Measurements from ENCODE around the gene HYCC1.

Gene HYCC1

DNA sequence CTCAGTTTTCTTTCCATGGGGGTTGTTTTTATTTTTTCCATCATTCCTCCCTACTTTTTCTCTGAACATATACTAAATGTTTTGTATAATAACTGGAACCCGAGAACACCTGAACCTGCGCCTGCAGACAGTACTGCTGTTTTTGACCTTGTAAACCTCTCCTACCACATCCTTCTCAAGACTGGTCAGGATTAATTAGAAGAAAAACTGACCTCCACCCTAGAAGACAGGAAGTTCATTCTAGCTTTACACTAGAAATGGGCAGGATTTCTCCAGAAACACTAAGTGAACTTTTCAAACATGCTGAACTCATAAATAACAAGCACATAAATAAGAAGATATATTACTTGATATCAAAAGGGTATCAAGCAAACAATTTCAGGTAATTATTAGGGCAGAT, 751 bp upstream of the HYCC1 start:
- no peak overlapping the region for H3K9ac ChIP-seq
- H3K27ac ChIP-seq: no peak overlapping the region
- H3K36me3 ChIP-seq: 0 out of 2 replicates have a peak, but pooled peaks cover 4% of the 10 kb centered on the region
- no peaks in the 10 kb centered on the region for H3K27me3 ChIP-seq
- H3K9me3 ChIP-seq: peaks cover 5% of the 10 kb centered on the region; the same call in 1 of the 2 replicates
- peaks cover 40% of the 10 kb centered on the region for H3K4me1 ChIP-seq
- peaks cover 37% of the 10 kb centered on the region for H4K20me1 ChIP-seq
- no peak overlapping the region for H3K4me3 ChIP-seq
- 0 out of 2 replicates have a peak overlapping the region, but pooled peaks have one; percentile 12 for H3K4me2 ChIP-seq
- no peak for TF ChIP-seq Cebpa-rat (IDR thresholded peaks at IDR 0.05)

DNA sequence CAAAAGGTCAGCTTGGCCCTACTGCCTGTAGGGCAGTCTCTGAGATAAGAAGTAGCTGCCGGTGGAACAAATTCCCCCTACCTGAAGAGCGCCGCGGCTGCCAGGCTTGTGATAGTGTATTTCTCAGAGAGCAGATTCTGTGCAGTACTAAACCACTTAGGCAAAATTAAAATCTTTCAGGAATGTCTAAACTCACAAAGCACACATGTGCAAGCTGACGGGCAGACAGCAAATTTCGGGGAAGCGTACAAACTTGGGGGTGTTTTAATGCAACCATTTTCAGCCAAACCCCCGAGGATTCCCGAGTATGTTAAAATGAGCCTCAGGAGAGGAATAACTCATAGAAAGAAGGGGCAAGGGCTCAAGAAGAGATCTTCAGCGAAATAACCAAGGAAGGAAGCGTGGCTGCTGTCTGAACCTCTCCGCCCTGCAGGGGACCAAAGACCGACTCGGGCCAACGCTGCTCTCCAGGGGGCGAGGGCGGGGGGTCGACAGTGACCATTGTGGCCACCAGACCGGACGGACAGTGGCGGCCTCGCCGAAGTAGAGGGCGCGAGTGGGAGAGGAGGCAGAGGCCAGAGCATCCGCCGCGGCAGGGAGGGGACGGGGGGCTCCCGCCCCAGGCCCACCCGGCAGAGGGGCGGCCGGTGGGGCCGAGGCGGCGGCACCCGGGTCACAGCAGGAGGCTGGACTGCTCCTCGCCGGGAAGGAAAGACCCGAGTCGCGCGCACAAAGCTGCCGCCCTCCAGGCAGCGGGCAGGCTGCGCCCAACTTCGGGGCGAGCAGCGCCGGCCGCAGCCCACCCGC, 819 bp downstream of the HYCC1 start:
- H3K4me2 ChIP-seq: peak overlapping the region; percentile 93
- peaks cover 5% of the 10 kb centered on the region; the same call in 1 of the 2 replicates for H3K9me3 ChIP-seq
- peaks cover 40% of the 10 kb centered on the region for H3K4me1 ChIP-seq
- peak overlapping the region; percentile 80 for H3K27ac ChIP-seq
- peak overlapping the region; percentile 89 for H3K9ac ChIP-seq
- TF ChIP-seq Cebpa-rat (IDR thresholded peaks at IDR 0.05): no peak
- peaks cover 43% of the 10 kb centered on the region for H4K20me1 ChIP-seq
- H3K36me3 ChIP-seq: 0 out of 2 replicates have a peak, but pooled peaks cover 4% of the 10 kb centered on the region
- H3K4me3 ChIP-seq: peak overlapping the region; percentile 91
- H3K27me3 ChIP-seq: no peaks in the 10 kb centered on the region

DNA sequence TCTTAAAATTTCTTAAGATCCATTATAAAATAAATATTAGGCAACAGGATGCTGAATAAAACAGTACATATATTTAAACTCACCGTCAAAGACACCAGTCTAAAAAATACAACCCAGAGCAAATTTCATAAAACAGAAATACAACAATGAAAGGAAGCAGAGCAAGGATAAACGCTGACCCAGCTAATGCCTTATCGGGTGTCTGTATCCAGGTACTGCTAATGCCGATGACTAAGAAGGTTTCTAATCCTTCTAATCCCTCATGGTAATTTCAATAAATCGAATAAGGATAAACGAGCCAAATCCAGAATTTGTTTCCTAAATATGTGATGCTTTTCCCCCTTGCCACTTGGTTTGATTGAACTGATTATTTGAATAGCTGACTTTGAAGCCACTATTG, 1.7 kb downstream of the HYCC1 start:
- H3K27me3 ChIP-seq: no peaks in the 10 kb centered on the region
- no peak overlapping the region for H3K27ac ChIP-seq
- 0 out of 2 replicates have a peak, but pooled peaks cover 4% of the 10 kb centered on the region for H3K36me3 ChIP-seq
- H3K4me3 ChIP-seq: peak overlapping the region; percentile 91
- peak overlapping the region; percentile 93 for H3K4me2 ChIP-seq
- H3K9ac ChIP-seq: peak overlapping the region; percentile 89; the same call in 1 of the 2 replicates
- H4K20me1 ChIP-seq: peaks cover 43% of the 10 kb centered on the region
- H3K4me1 ChIP-seq: peaks cover 32% of the 10 kb centered on the region
- TF ChIP-seq Cebpa-rat (IDR thresholded peaks at IDR 0.05): no peak
- H3K9me3 ChIP-seq: peaks cover 5% of the 10 kb centered on the region; the same call in 1 of the 2 replicates

DNA sequence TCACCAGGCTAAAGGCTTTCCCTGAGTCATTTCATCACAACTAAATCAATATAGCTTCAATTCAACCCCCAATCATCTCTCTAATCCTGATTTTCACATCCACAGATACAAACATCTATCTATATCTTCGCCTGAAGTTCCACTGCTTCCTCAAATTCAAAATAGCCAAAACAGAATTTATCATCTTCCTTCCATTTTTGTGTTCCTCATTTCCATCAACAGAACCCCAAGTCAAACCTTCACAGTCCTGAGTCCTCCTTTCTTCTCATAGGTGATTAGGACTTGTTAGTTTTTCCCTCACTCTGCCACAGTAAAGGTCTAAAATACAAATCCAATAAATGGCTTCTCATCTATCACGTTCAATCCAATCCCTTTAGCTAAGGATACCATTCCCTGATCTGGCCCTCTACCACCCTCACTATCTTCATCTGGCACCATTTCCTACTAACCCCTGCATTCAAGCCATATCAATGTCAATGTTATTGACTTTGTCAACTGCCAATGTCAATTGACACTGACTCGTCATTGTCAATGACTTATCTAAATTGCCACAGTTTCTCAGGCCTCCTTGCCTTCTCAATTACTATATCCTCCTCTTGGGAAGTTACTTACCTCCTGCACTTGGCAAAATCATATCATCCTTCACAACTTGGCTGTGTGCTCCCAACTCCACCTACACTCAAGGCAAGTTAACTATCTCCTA, 2.6 kb downstream of the HYCC1 start:
- H3K27me3 ChIP-seq: no peaks in the 10 kb centered on the region
- H3K4me2 ChIP-seq: peak overlapping the region; percentile 32
- H3K9ac ChIP-seq: no peak overlapping the region
- 0 out of 2 replicates have a peak, but pooled peaks cover 4% of the 10 kb centered on the region for H3K36me3 ChIP-seq
- no peak for TF ChIP-seq Cebpa-rat (IDR thresholded peaks at IDR 0.05)
- H3K9me3 ChIP-seq: peaks cover 2% of the 10 kb centered on the region; the same call in 1 of the 2 replicates
- peaks cover 24% of the 10 kb centered on the region for H3K4me1 ChIP-seq
- peaks cover 43% of the 10 kb centered on the region for H4K20me1 ChIP-seq
- no peak overlapping the region for H3K27ac ChIP-seq
- no peak overlapping the region for H3K4me3 ChIP-seq

DNA sequence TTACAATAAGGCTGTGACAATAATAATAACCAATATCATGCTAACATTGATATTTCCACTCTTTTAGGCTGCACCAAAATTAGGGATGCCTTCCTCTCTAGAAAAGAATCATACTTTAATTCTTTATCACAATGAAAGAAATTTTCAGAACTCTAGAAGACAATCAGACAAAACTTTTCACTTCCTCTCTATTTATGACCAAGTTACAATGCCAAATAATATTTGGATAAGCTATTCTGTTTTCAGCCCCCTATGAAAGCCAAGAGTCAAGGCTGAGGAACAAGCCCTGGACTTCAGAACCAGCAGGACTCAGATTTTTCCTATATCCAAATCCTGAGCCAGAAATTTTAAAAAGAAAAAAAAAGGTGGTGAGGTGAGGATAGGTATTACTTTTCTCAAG, 4.6 kb downstream of the HYCC1 start:
- H3K4me3 ChIP-seq: no peak overlapping the region
- H4K20me1 ChIP-seq: peaks cover 43% of the 10 kb centered on the region
- no peak overlapping the region for H3K27ac ChIP-seq
- no peak for TF ChIP-seq Cebpa-rat (IDR thresholded peaks at IDR 0.05)
- H3K9ac ChIP-seq: no peak overlapping the region
- 0 out of 2 replicates have a peak, but pooled peaks cover 4% of the 10 kb centered on the region for H3K36me3 ChIP-seq
- H3K4me2 ChIP-seq: no peak overlapping the region
- H3K4me1 ChIP-seq: peaks cover 22% of the 10 kb centered on the region
- H3K27me3 ChIP-seq: no peaks in the 10 kb centered on the region
- no peaks in the 10 kb centered on the region for H3K9me3 ChIP-seq

DNA sequence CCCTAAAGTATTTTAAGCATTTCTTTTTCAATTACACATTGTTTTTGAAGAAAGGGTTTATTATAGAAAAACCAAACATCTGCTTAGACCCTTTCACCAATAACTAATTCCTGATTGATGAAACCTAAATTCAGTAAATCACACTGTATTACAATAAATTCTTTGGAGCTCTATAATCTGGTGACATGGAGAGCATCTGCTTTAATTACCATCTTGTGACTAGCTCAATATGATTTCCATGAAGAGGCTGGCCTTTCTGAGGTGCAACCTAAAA, 9.7 kb downstream of the HYCC1 start:
- Histone ChIP-seq H3K36me3 (no peaks in the 10 kb centered on the region), H3K9ac (no peak overlapping the region), H3K4me3 (no peak overlapping the region), H3K27me3 (no peaks in the 10 kb centered on the region), H3K27ac (no peak overlapping the region), H4K20me1 (peaks cover 20% of the 10 kb centered on the region), H3K4me2 (no peak overlapping the region), H3K4me1 (0 out of 2 replicates have a peak, but pooled peaks cover 5% of the 10 kb centered on the region), H3K9me3 (no peaks in the 10 kb centered on the region)
- TF ChIP-seq Cebpa-rat (IDR thresholded peaks at IDR 0.05): no peak

- Histone ChIP-seq H3K9ac (no peak overlapping the region), H3K27me3 (no peaks in the 10 kb centered on the region), H3K4me3 (no peak overlapping the region), H4K20me1 (peaks cover 25% of the 10 kb centered on the region), H3K9me3 (no peaks in the 10 kb centered on the region), H3K4me1 (0 out of 2 replicates have a peak, but pooled peaks cover 5% of the 10 kb centered on the region), H3K36me3 (no peaks in the 10 kb centered on the region), H3K27ac (no peak overlapping the region), H3K4me2 (no peak overlapping the region)
- no peak for TF ChIP-seq Cebpa-rat (IDR thresholded peaks at IDR 0.05)
Measured at GRCh38 chr7:23003505-23004246, 10.3 kb downstream of the HYCC1 start.

GRCh38 chr7:23002698-23003097, 11.2 kb downstream of the HYCC1 start:
- Histone ChIP-seq H3K27ac (no peak overlapping the region), H3K4me3 (no peak overlapping the region), H3K4me2 (no peak overlapping the region), H3K36me3 (no peaks in the 10 kb centered on the region), H3K9ac (no peak overlapping the region), H4K20me1 (peaks cover 32% of the 10 kb centered on the region), H3K9me3 (no peaks in the 10 kb centered on the region), H3K27me3 (no peaks in the 10 kb centered on the region), H3K4me1 (0 out of 2 replicates have a peak, but pooled peaks cover 5% of the 10 kb centered on the region)
- no peak for TF ChIP-seq Cebpa-rat (IDR thresholded peaks at IDR 0.05)

DNA sequence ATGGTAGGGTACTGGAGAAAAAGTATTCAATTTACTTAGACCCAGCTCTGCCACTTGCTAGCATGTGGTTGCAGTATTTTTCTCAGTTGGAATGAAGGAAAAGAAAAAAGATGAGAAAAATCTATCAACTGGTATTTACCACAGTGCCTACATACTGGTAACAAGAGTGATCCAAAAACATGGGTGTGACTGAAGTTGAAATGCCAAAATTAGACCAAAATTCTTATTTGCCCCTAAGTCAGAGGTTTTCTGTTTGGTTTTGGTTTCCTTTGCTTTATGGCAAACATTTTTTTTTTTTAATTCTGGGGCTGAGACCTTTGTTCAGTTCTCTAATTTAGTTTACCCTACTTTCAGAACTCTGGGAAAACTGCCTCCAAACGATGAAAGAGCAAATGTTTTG, 12.3 kb downstream of the HYCC1 start:
- Histone ChIP-seq H4K20me1 (peaks cover 34% of the 10 kb centered on the region), H3K9me3 (no peaks in the 10 kb centered on the region), H3K4me3 (no peak overlapping the region), H3K27ac (no peak overlapping the region), H3K4me2 (peak overlapping the region; percentile 18; the same call in 1 of the 2 replicates), H3K36me3 (no peaks in the 10 kb centered on the region), H3K9ac (no peak overlapping the region), H3K4me1 (0 out of 2 replicates have a peak, but pooled peaks cover 5% of the 10 kb centered on the region), H3K27me3 (no peaks in the 10 kb centered on the region)
- TF ChIP-seq Cebpa-rat (IDR thresholded peaks at IDR 0.05): no peak

All from BLaER1 (cell line).